Ishikawa (cell line): ENCODE measurements around the gene LTO1.

ENCODE experiments used
- CEBPB ChIP-seq: IDR thresholded peaks from 2 replicates; pipeline ENCODE4 v1.6.1; 2012
- CREB1 ChIP-seq: IDR thresholded peaks from 2 replicates; pipeline ENCODE4 v1.6.1; 2012; ENCODE audit warnings: low read depth
- EGR1 ChIP-seq: IDR thresholded peaks from 2 replicates; pipeline ENCODE4 v1.6.1; 2012
- EP300 ChIP-seq: IDR thresholded peaks from 2 replicates; pipeline ENCODE4 v1.6.1; 2012; ENCODE audit warnings: borderline replicate concordance
- FOXM1 ChIP-seq: IDR thresholded peaks from 2 replicates; pipeline ENCODE4 v1.6.1; 2012; ENCODE audit warnings: low read depth, borderline replicate concordance
- NFIC ChIP-seq: IDR thresholded peaks from 2 replicates; pipeline ENCODE4 v1.6.1; 2012
- RAD21 ChIP-seq: IDR thresholded peaks from 2 replicates; pipeline ENCODE4 v1.6.1; 2012; ENCODE audit warnings: low read depth
- REST ChIP-seq: IDR thresholded peaks from 2 replicates; pipeline ENCODE4 v1.6.1; 2012; ENCODE audit warnings: low read depth, mild to moderate bottlenecking
- TAF1 ChIP-seq: IDR thresholded peaks from 2 replicates; pipeline ENCODE4 v1.6.1; 2012; ENCODE audit warnings: low read depth, mild to moderate bottlenecking
- TCF12 ChIP-seq: IDR thresholded peaks from 2 replicates; pipeline ENCODE4 v1.6.1; 2012; ENCODE audit warnings: low read depth
- TEAD4 ChIP-seq: IDR thresholded peaks from 2 replicates; pipeline ENCODE4 v1.6.1; 2012
- USF1 ChIP-seq: IDR thresholded peaks from 2 replicates; pipeline ENCODE4 v1.6.1; 2012
- YY1 ChIP-seq: IDR thresholded peaks from 2 replicates; pipeline ENCODE4 v1.6.1; 2012; ENCODE audit warnings: low read depth
- ZBTB7A ChIP-seq: IDR thresholded peaks from 2 replicates; pipeline ENCODE4 v1.6.1; 2012; ENCODE audit warnings: low read depth
- TF ChIP-seq, protein P1 (sequence below): IDR thresholded peaks from 2 replicates; pipeline ENCODE4 v1.6.1; 2012

Gene LTO1

GRCh38 chr11:69667619-69668604, 7.2 kb downstream of the LTO1 start:
- TF ChIP-seq TCF12: no peak
- no peak for TF ChIP-seq EGR1

- TF ChIP-seq, protein P1, sequence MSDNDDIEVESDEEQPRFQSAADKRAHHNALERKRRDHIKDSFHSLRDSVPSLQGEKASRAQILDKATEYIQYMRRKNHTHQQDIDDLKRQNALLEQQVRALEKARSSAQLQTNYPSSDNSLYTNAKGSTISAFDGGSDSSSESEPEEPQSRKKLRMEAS: no peak
- no peak for TF ChIP-seq REST
Observed at GRCh38 chr11:69666752-69667536, 8.2 kb downstream of the LTO1 start.

DNA sequence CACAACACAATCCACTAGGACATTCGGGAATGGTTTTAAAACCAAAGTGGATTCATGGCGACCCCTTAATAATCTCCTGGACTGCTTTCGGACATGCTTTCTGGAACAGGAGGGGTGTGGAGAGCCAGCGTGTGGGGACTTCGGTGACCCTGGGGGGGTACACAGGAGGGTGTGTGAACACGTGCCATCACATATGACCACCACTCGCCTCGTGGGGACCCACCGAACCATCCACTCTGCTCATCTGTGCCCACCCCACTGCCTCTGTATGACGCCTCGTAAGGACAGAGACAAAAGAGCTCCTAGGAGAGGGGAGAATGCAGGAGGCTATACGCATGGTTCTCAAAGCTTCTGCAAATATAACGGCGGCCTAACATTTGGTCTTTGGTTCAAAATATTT, 8.9 kb downstream of the LTO1 start:
- no peak for TF ChIP-seq EP300
- no peak for TF ChIP-seq ZBTB7A

- TF ChIP-seq NFIC: no peak
- TF ChIP-seq CEBPB: no peak
Observed at GRCh38 chr11:69665669-69666068, 9.5 kb downstream of the LTO1 start.

DNA sequence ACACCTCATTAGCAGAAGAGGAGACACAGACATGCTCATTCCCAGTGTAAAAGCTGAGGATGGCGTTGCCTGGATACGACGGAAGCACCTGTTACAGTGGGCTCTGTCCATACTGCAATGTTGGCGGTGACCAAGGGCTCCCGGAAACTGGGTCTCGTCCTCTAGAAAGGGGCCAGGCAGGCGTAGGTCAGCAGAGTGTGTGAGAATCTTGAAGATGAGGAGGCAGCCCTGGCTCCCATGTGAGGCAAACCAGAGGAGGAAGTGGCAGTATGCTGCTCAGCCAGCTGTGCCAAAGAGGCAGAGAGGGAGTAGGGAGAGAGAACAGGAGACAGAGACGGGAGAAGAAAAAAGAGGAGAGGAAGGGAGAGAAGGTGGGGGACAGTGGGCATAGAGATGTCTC, 10.3 kb downstream of the LTO1 start:
- TF ChIP-seq TAF1 (no peak), NFIC (no peak), TEAD4 (no peak), USF1 (no peak), RAD21 (no peak), CREB1 (no peak), TCF12 (no peak), ZBTB7A (no peak), EP300 (no peak), REST (no peak), YY1 (no peak)
- TF ChIP-seq, protein P1: no peak

DNA sequence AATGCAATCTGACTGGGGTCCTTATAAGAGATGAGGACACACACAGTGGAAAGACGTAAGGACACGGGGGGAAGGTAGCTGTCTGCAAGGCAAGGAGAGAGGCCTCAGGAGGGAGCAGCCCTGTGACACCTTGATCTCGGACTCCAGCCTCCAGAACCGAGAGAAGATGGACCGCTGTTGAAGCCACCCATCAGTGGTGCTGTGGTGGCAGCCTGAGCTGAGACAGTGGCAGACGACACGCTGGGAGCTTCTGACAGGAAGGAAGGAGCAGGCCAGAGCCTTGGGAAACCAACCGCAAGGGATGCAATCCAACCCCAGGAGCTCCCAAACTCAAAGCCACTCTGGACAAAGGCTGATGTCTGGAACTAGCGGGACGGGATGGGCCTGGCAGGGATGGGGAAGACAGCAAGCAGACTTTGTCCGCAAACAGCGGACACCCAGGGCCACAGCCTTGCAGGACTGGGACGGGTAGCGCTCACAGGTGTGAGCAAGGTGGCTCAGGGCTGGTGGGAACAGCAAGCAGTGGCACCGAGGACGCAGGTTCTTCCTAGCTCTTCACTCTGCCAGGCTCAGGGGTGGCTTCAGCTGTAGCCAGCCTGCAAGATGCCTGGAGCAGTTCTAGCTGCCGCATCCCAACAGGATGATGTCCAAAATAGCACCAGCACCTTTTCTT, 10.9 kb downstream of the LTO1 start:
- TF ChIP-seq CEBPB: no peak
- no peak for TF ChIP-seq NFIC
- no peak for TF ChIP-seq EGR1
- no peak for TF ChIP-seq REST
- no peak for TF ChIP-seq TEAD4
- no peak for TF ChIP-seq TAF1
- TF ChIP-seq, protein P1: no peak
- TF ChIP-seq RAD21: no peak
- no peak for TF ChIP-seq TCF12
- TF ChIP-seq EP300: no peak
- no peak for TF ChIP-seq FOXM1
- TF ChIP-seq USF1: no peak
- no peak for TF ChIP-seq CREB1
- TF ChIP-seq ZBTB7A: no peak
- TF ChIP-seq YY1: no peak
